Activated T-helper 9 cell treated with anti-CD3 and anti-CD28 coated beads, Interleukin-2, amount 50 U/mL, for 16 hours (primary cell): ENCODE data around the gene HAUS6.
"Not testable (repeated sequence)": the region's sequence is repeated elsewhere in the genome, so short reads cannot be mapped to it uniquely, and the experiment has no call there.

ENCODE experiments used
- DNase-seq: peaks from one replicate; pipeline ENCODE4 v3.0.0-alpha.2; 2020; ENCODE audit warnings: low read depth

HAUS6 gene

GRCh38 chr9:19117039-19117716 is 14.5 kb upstream of the HAUS6 start:
- no peak for DNase-seq

GRCh38 chr9:19116107-19116790 is 13.5 kb upstream of the HAUS6 start:
- no peak for DNase-seq

- DNase-seq = no peak
These were observed 12.1 kb upstream of the HAUS6 start for GRCh38 chr9:19114680-19115270.

- no peak for DNase-seq
These were observed 11.4 kb upstream of the HAUS6 start for GRCh38 chr9:19113964-19114679.

- DNase-seq = not testable (repeated sequence)
These were observed 10.4 kb upstream of the HAUS6 start for GRCh38 chr9:19113064-19113611.

GRCh38 chr9:19108038-19108437 is 5.3 kb upstream of the HAUS6 start:
- DNase-seq = no peak

- no peak for DNase-seq
These were observed 2.0 kb upstream of the HAUS6 start for GRCh38 chr9:19104515-19105282.

- no peak for DNase-seq
These were observed 498 bp downstream of the HAUS6 start for GRCh38 chr9:19102181-19102630.

GRCh38 chr9:19101203-19101602 is 1.5 kb downstream of the HAUS6 start:
- DNase-seq = no peak

- not testable (repeated sequence) for DNase-seq
These were observed 5.3 kb downstream of the HAUS6 start for GRCh38 chr9:19097431-19097830.

GRCh38 chr9:19087106-19088000 is 15.4 kb downstream of the HAUS6 start:
- DNase-seq = no peak

- no peak for DNase-seq
These were observed 17.4 kb downstream of the HAUS6 start for GRCh38 chr9:19085295-19085694.

- no peak for DNase-seq
These were observed 27.9 kb downstream of the HAUS6 start for GRCh38 chr9:19074836-19075235.

GRCh38 chr9:19074229-19074628 is 28.5 kb downstream of the HAUS6 start:
- no peak for DNase-seq

GRCh38 chr9:19057033-19057432 is 45.7 kb downstream of the HAUS6 start:
- no peak for DNase-seq

- DNase-seq = no peak
These were observed 51.8 kb downstream of the HAUS6 start for GRCh38 chr9:19050637-19051591.

GRCh38 chr9:19049917-19050636 is 52.6 kb downstream of the HAUS6 start:
- no peak for DNase-seq
